GM21723 (cell line): Measurements from ENCODE around the gene RNF2.
"Not testable (repeated sequence)": the region's sequence is repeated elsewhere in the genome, so short reads cannot be mapped to it uniquely, and the experiment has no call there.

Experiments
- ATAC-seq: cut with Tn5 transposase; IDR thresholded peaks from one replicate; pipeline ENCODE4 v1.9.1; 2021; ENCODE audit warnings: mild to moderate bottlenecking, moderate library complexity; ENCODE audit not compliant: unreplicated experiment

The RNF2 gene

GRCh38 chr1:185049670-185050069 is 4.3 kb downstream of the RNF2 start:
- ATAC-seq = no peak

GRCh38 chr1:185050823-185051451 is 5.6 kb downstream of the RNF2 start:
- ATAC-seq = no peak

GRCh38 chr1:185053204-185053603 is 7.8 kb downstream of the RNF2 start:
- no peak for ATAC-seq

GRCh38 chr1:185054365-185055060 is 9.2 kb downstream of the RNF2 start:
- no peak for ATAC-seq

- ATAC-seq = no peak
Observed at GRCh38 chr1:185058110-185058509, 12.8 kb downstream of the RNF2 start.

- no peak for ATAC-seq
Observed at GRCh38 chr1:185058876-185059275, 13.5 kb downstream of the RNF2 start.

- ATAC-seq = no peak
Observed at GRCh38 chr1:185059950-185060571, 14.7 kb downstream of the RNF2 start.

- no peak for ATAC-seq
Observed at GRCh38 chr1:185062710-185063370, 17.5 kb downstream of the RNF2 start.

- ATAC-seq = no peak
Observed at GRCh38 chr1:185063719-185064118, 18.4 kb downstream of the RNF2 start.

GRCh38 chr1:185065006-185065405 is 19.6 kb downstream of the RNF2 start:
- not testable (repeated sequence) for ATAC-seq

GRCh38 chr1:185066181-185066580 is 20.8 kb downstream of the RNF2 start:
- ATAC-seq = no peak

GRCh38 chr1:185068341-185068740 is 23.0 kb downstream of the RNF2 start:
- no peak for ATAC-seq

GRCh38 chr1:185069202-185069772 is 23.9 kb downstream of the RNF2 start:
- ATAC-seq = no peak

GRCh38 chr1:185070051-185070450 is 24.7 kb downstream of the RNF2 start:
- no peak for ATAC-seq

GRCh38 chr1:185073725-185074124 is 28.4 kb downstream of the RNF2 start:
- no peak for ATAC-seq

- no peak for ATAC-seq
Observed at GRCh38 chr1:185074307-185074706, 28.9 kb downstream of the RNF2 start.

GRCh38 chr1:185075476-185075875 is 30.1 kb downstream of the RNF2 start:
- no peak for ATAC-seq

- no peak for ATAC-seq
Observed at GRCh38 chr1:185077374-185077773, 32.0 kb downstream of the RNF2 start.

- no peak for ATAC-seq
Observed at GRCh38 chr1:185080422-185080821, 35.1 kb downstream of the RNF2 start.

- ATAC-seq = no peak
Observed at GRCh38 chr1:185083818-185084217, 38.5 kb downstream of the RNF2 start.

GRCh38 chr1:185087101-185087500 is 41.7 kb downstream of the RNF2 start:
- ATAC-seq = no peak
